ENCODE data around the gene ODC1. TPM values are rescaled to one million over a fixed set of nuclear protein-coding genes. Genes with fewer than 3 reads are reported as not detected.

Gene ODC1
- 104 and 109 TPM in 2 replicates for total RNA-seq
- 94.8 and 132 TPM in 2 replicates for polyA plus RNA-seq
- polyA plus RNA-seq (2011; cell fraction: cytosol; rRNA removed) = 142 and 171 TPM in 2 replicates
- polyA plus RNA-seq (2011; cell fraction: nucleus; rRNA removed) = 101 and 125 TPM in 2 replicates
- 129 and 240 TPM in 2 replicates for polyA plus RNA-seq (2012)
- polyA minus RNA-seq = 116 and 149 TPM in 2 replicates
- 118 TPM for polyA minus RNA-seq (2011; cell fraction: cytosol; rRNA and poly(A)+ RNA removed)
- 29.3 and 45.7 TPM in 2 replicates for polyA minus RNA-seq (2011; cell fraction: nucleus; rRNA and poly(A)+ RNA removed)
- percentile 88 among the genes with signal in this experiment for Bru-seq, nascent RNA
- BruChase-seq, experiment 1, labeled RNA remaining after a 6-hour chase = percentile 98 among the genes with signal in this experiment
- percentile 93 among the genes with signal in this experiment for BruChase-seq, experiment 2, labeled RNA remaining after a 2-hour chase
- long read RNA-seq, transcript ODC1-201 (12 exons, 2,653 nt) = major isoform, 314 of 357 reads
- long read RNA-seq, partial matches to known transcripts = 24 of 357 reads
- long read RNA-seq, other reads (novel, unspliced or antisense) = 19 of 357 reads

- TF ChIP-seq JUN (IDR thresholded peaks at IDR 0.05; ENCODE audit: borderline replicate concordance, insufficient read depth, insufficient read length, low read depth) = no peak
- peak; percentile 64 for TF ChIP-seq POLR2A (IDR thresholded peaks at IDR 0.05; ENCODE audit: low read depth, low read length)
- no peak for TF ChIP-seq FOS (IDR thresholded peaks at IDR 0.05; ENCODE audit: borderline replicate concordance, insufficient read depth, low read length)
- peak; percentile 51 for TF ChIP-seq POLR2AphosphoS5 (IDR thresholded peaks at IDR 0.05; ENCODE audit: insufficient read depth, low read depth, low read length)
- TF ChIP-seq MYC (IDR thresholded peaks at IDR 0.05; ENCODE audit: low read depth, low read length) = peak; percentile 87
- TF ChIP-seq, protein P1, sequence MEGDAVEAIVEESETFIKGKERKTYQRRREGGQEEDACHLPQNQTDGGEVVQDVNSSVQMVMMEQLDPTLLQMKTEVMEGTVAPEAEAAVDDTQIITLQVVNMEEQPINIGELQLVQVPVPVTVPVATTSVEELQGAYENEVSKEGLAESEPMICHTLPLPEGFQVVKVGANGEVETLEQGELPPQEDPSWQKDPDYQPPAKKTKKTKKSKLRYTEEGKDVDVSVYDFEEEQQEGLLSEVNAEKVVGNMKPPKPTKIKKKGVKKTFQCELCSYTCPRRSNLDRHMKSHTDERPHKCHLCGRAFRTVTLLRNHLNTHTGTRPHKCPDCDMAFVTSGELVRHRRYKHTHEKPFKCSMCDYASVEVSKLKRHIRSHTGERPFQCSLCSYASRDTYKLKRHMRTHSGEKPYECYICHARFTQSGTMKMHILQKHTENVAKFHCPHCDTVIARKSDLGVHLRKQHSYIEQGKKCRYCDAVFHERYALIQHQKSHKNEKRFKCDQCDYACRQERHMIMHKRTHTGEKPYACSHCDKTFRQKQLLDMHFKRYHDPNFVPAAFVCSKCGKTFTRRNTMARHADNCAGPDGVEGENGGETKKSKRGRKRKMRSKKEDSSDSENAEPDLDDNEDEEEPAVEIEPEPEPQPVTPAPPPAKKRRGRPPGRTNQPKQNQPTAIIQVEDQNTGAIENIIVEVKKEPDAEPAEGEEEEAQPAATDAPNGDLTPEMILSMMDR (IDR thresholded peaks at IDR 0.05; ENCODE audit: extremely low read depth in 1 of 2, insufficient read depth in 1 of 2, low read depth in 1 of 2, low read length in 2 of 2) = no peak
- TF ChIP-seq EZH2 (IDR thresholded peaks at IDR 0.05; ENCODE audit: borderline replicate concordance, low read depth, low read length, severe bottlenecking) = no peak
- no peak for TF ChIP-seq GATA2 (IDR thresholded peaks at IDR 0.05; ENCODE audit: insufficient read depth, insufficient read length, low read depth, low read length)
- peak; percentile 84 for TF ChIP-seq MAX (IDR thresholded peaks at IDR 0.05; ENCODE audit: insufficient read depth, insufficient read length)
- Histone ChIP-seq H3K4me3 (replicated peaks in 1 of 3; ENCODE audit: insufficient read depth in 1 of 3, low read depth in 1 of 3, low read length in 3 of 3) (peak within 1 kb of the TSS; percentile 71 to 94 (median 88)), H3K4me1 (ENCODE audit: control insufficient read depth, extremely low read depth, insufficient read depth, low read length) (peaks cover 28% of the 10 kb centered on the region), H3K4me2 (ENCODE audit: insufficient read depth, low read length) (peak within 1 kb of the TSS; percentile 100), H4K20me1 (replicated peaks; ENCODE audit: control insufficient read depth, extremely low read depth, insufficient read depth, low read length) (peaks cover 2% of the 10 kb centered on the region), H3K27me3 (ENCODE audit: control insufficient read depth in 2 of 2, insufficient read depth in 2 of 2, low read length in 2 of 2) (no peaks in the 10 kb centered on the region), H3K9ac (replicated peaks; ENCODE audit: extremely low read depth, insufficient read depth, low read length) (peak within 1 kb of the TSS; percentile 85), H3K79me2 (ENCODE audit: control insufficient read depth, insufficient read depth, low read length) (peaks cover 42% of the 10 kb centered on the region), H3K9me1 (replicated peaks; ENCODE audit: control insufficient read depth, extremely low read depth, insufficient read depth, low read length) (no peaks in the 10 kb centered on the region), H3K9me3 (replicated peaks; ENCODE audit: control insufficient read depth, insufficient read depth, low read length) (no peaks in the 10 kb centered on the region), H3K27ac (ENCODE audit: insufficient read depth, low read depth, low read length) (peak within 1 kb of the TSS; percentile 88), H2AFZ (ENCODE audit: low read depth, low read length) (peak within 1 kb of the TSS; percentile 57), H3K36me3 (ENCODE audit: control insufficient read depth in 2 of 2, extremely low read depth in 1 of 2, insufficient read depth in 2 of 2, low read length in 2 of 2) (peaks cover 4 to 11% of the 10 kb centered on the region in 2 experiments)
- ChIA-PET CTCF (interaction anchor here (0.7 to 7.4 kb wide), 11 partner anchors 13 to 678 kb away, joined by 3 to 52 read pairs (median 4); no protein-coding TSS in a partner anchor), POLR2A (interaction anchor here (0.5 to 1.0 kb wide), 5 partner anchors 212 to 708 kb away, joined by 3 to 6 read pairs (median 3); no protein-coding TSS in a partner anchor)
- peak; percentile 83 for DNase-seq (ENCODE audit: low read depth, low spot score)
- FAIRE-seq = no peak
- dilution Hi-C loops (cut with MboI; ENCODE audit: extremely low pct_ligation_motif_present, low sequenced_read_pairs) (no loop called here), intact Hi-C loops (cut with micrococcal nuclease) (loop anchor here (1.0 to 2.0 kb wide), 2 partner anchors 103 to 212 kb away; no protein-coding TSS in a partner anchor)
- BruUV-seq (replicated peaks) = no TSS peak
These were observed at the start of gene ODC1 for GRCh38 chr2:10447895-10448575. Gene ODC1, minus strand, starts transcription at chr2:10448327. Its CDS starts 3,295 bp downstream, at chr2:10445032.
